Measurements from ENCODE around the gene APC. TPM values are rescaled to one million over a fixed set of nuclear protein-coding genes. Genes with fewer than 3 reads are reported as not detected.

APC gene
- total and polyA plus RNA-seq, 10 of the 15 experiments (the other 5 are each of a cell fraction or from before 2014, with no cell fraction given) = 3.2 to 23.3 (median 13.8) TPM

DNA sequence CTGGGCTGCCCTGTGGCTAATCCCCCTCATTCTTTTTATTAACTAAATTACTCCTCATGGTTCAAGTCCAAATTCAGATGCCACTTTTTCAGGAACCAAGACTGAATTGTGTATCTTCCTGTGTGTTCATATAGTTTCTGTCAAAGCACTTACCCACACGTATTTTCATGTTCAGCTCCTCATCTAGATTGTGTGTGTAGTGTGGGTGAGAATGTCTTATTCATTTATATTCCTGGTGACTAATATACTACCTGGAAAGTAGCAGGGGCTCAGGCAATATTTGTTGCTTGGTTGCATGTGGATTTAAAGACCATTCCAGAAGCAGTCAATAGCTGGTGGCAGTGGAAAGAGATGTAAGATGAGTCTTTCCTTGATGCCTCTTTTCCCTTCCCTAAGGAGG, 74.9 kb downstream of the APC start:
- peaks cover 0 to 8% of the 10 kb centered on the region in 2 experiments; a peak in 2 of 4 replicates for H3K36me3 ChIP-seq (ENCODE audit: control insufficient read depth in 2 of 2, insufficient read depth in 2 of 2, low read length in 1 of 2)
- no peaks in the 10 kb centered on the region for H4K20me1 ChIP-seq (ENCODE audit: control insufficient read depth, insufficient read depth)
- SMC1A ChIA-PET (ENCODE audit: uncharacterized antibody, unreplicated experiment) = interaction anchor here (0.6 to 1.4 kb wide), 3 partner anchors 9 to 44 kb away, joined by 3 read pairs; no protein-coding TSS in a partner anchor
- no peak for DNase-seq (ENCODE audit: low read depth, low spot score)
- WGBS (ENCODE audit: insufficient coverage, insufficient replicate concordance, low lambda C conversion rate, missing lambda C conversion rate) = 89% methylated on average over 1 of the region's 1 CpG
- H3K9ac ChIP-seq (ENCODE audit: control insufficient read depth, insufficient read depth, low read length) = no peak overlapping the region
- H3K79me2 ChIP-seq (ENCODE audit: control insufficient read depth, insufficient read depth, low read length) = no peaks in the 10 kb centered on the region
- H2AFZ ChIP-seq (ENCODE audit: control insufficient read depth, low read depth, low read length) = no peak overlapping the region
- CTCF ChIA-PET = interaction anchor here (1.2 to 1.7 kb wide), 3 partner anchors 12 to 55 kb away, joined by 3 to 4 read pairs (median 4); no protein-coding TSS in a partner anchor
- TF ChIP-seq NRF1 (conservative IDR thresholded peaks at IDR 0.05; ENCODE audit: low read depth, low read length) = no peak
- TF ChIP-seq, protein P1, sequence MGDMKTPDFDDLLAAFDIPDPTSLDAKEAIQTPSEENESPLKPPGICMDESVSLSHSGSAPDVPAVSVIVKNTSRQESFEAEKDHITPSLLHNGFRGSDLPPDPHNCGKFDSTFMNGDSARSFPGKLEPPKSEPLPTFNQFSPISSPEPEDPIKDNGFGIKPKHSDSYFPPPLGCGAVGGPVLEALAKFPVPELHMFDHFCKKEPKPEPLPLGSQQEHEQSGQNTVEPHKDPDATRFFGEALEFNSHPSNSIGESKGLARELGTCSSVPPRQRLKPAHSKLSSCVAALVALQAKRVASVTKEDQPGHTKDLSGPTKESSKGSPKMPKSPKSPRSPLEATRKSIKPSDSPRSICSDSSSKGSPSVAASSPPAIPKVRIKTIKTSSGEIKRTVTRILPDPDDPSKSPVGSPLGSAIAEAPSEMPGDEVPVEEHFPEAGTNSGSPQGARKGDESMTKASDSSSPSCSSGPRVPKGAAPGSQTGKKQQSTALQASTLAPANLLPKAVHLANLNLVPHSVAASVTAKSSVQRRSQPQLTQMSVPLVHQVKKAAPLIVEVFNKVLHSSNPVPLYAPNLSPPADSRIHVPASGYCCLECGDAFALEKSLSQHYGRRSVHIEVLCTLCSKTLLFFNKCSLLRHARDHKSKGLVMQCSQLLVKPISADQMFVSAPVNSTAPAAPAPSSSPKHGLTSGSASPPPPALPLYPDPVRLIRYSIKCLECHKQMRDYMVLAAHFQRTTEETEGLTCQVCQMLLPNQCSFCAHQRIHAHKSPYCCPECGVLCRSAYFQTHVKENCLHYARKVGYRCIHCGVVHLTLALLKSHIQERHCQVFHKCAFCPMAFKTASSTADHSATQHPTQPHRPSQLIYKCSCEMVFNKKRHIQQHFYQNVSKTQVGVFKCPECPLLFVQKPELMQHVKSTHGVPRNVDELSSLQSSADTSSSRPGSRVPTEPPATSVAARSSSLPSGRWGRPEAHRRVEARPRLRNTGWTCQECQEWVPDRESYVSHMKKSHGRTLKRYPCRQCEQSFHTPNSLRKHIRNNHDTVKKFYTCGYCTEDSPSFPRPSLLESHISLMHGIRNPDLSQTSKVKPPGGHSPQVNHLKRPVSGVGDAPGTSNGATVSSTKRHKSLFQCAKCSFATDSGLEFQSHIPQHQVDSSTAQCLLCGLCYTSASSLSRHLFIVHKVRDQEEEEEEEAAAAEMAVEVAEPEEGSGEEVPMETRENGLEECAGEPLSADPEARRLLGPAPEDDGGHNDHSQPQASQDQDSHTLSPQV (IDR thresholded peaks at IDR 0.05) = no peak
- TF ChIP-seq NR2C1 (IDR thresholded peaks at IDR 0.05) = no peak
- TF ChIP-seq, protein P2, sequence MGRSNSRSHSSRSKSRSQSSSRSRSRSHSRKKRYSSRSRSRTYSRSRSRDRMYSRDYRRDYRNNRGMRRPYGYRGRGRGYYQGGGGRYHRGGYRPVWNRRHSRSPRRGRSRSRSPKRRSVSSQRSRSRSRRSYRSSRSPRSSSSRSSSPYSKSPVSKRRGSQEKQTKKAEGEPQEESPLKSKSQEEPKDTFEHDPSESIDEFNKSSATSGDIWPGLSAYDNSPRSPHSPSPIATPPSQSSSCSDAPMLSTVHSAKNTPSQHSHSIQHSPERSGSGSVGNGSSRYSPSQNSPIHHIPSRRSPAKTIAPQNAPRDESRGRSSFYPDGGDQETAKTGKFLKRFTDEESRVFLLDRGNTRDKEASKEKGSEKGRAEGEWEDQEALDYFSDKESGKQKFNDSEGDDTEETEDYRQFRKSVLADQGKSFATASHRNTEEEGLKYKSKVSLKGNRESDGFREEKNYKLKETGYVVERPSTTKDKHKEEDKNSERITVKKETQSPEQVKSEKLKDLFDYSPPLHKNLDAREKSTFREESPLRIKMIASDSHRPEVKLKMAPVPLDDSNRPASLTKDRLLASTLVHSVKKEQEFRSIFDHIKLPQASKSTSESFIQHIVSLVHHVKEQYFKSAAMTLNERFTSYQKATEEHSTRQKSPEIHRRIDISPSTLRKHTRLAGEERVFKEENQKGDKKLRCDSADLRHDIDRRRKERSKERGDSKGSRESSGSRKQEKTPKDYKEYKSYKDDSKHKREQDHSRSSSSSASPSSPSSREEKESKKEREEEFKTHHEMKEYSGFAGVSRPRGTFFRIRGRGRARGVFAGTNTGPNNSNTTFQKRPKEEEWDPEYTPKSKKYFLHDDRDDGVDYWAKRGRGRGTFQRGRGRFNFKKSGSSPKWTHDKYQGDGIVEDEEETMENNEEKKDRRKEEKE (IDR thresholded peaks at IDR 0.05) = no peak
- TF ChIP-seq NR2C2 (IDR thresholded peaks at IDR 0.05; ENCODE audit: borderline replicate concordance, control insufficient read depth, insufficient read length, low read depth) = no peak
- TF ChIP-seq SRF (IDR thresholded peaks at IDR 0.05; ENCODE audit: low read depth in 2 of 2, low read length in 2 of 2) = no peak
- TF ChIP-seq, protein P3, sequence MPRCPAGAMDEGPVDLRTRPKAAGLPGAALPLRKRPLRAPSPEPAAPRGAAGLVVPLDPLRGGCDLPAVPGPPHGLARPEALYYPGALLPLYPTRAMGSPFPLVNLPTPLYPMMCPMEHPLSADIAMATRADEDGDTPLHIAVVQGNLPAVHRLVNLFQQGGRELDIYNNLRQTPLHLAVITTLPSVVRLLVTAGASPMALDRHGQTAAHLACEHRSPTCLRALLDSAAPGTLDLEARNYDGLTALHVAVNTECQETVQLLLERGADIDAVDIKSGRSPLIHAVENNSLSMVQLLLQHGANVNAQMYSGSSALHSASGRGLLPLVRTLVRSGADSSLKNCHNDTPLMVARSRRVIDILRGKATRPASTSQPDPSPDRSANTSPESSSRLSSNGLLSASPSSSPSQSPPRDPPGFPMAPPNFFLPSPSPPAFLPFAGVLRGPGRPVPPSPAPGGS (IDR thresholded peaks at IDR 0.05; ENCODE audit: borderline replicate concordance, insufficient read depth, low read depth, low read length, poor library complexity, severe bottlenecking) = no peak
- no peak for TF ChIP-seq CEBPB (IDR thresholded peaks at IDR 0.05; ENCODE audit: borderline replicate concordance in 1 of 2, low read depth in 2 of 2, low read length in 2 of 2)
- no peak for TF ChIP-seq BMI1 (IDR thresholded peaks at IDR 0.05; ENCODE audit: borderline replicate concordance)
- in situ Hi-C loops (cut with MboI) = no loop called here
- POLR2A ChIA-PET = no interaction called here
- H3K4me3 ChIP-seq = no peak overlapping the region
- no peaks in the 10 kb centered on the region for H3K9me3 ChIP-seq (replicated peaks; ENCODE audit: control insufficient read depth, insufficient read depth, low read length)
- RAD21 ChIA-PET (ENCODE audit: unreplicated experiment) = no interaction called here
- no peak for ATAC-seq
- no peaks in the 10 kb centered on the region for H3K27me3 ChIP-seq (replicated peaks in 1 of 2; ENCODE audit: control insufficient read depth in 2 of 2, insufficient read depth in 2 of 2, low read length in 1 of 2)
- H3K4me2 ChIP-seq (ENCODE audit: control insufficient read depth, insufficient read depth) = no peak overlapping the region
- no peak overlapping the region for H3K27ac ChIP-seq (ENCODE audit: control insufficient read depth, insufficient read depth)
- no TSS peak for BruUV-seq (replicated peaks)
- H3K4me1 ChIP-seq (ENCODE audit: control insufficient read depth, insufficient read depth, low read length) = no peaks in the 10 kb centered on the region
- no peak for FAIRE-seq
- intact Hi-C loops (cut with micrococcal nuclease; ENCODE audit: unreplicated experiment) = no loop called here

All from GM12878 (cell line).